ENCODE measurements around the gene TMEM121B. TPM values are rescaled to one million over a fixed set of nuclear protein-coding genes. Genes with fewer than 3 reads are reported as not detected.

The TMEM121B gene
- total RNA-seq, 2 experiments from 2014 or later, result 0.13 to 0.14 TPM

- CTCF ChIA-PET, result no interaction called here
- intact Hi-C loops (cut with micrococcal nuclease), result no loop called here
- Mint-ChIP-seq H3K4me3 (no peak overlapping the region), H3K36me3 (ENCODE audit: low read depth) (peaks cover 28% of the 10 kb centered on the region), H3K27ac (no peak overlapping the region), H3K9me3 (no peaks in the 10 kb centered on the region), H3K4me1 (ENCODE audit: low read depth) (peaks cover 7% of the 10 kb centered on the region), H3K27me3 (no peaks in the 10 kb centered on the region)
- no peak for TF ChIP-seq CTCF (IDR thresholded peaks at IDR 0.05)
- POLR2A ChIA-PET, result interaction anchor here (0.6 to 0.7 kb wide), 3 partner anchors 14 to 332 kb away, joined by 3 read pairs; no protein-coding TSS in a partner anchor
- ATAC-seq (no peak), DNase-seq (no peak)
Observed at GRCh38 chr22:17145021-17145680, 24.0 kb upstream of the TMEM121B start.

- H3K27ac Mint-ChIP-seq, result no peak overlapping the region
- CTCF ChIA-PET, result no interaction called here
- TF ChIP-seq CTCF (IDR thresholded peaks at IDR 0.05), result no peak
Observed at GRCh38 chr22:17143826-17144225, 22.7 kb upstream of the TMEM121B start.

GRCh38 chr22:17143101-17143500 lies 21.9 kb upstream of the TMEM121B start:
- POLR2A ChIA-PET, result no interaction called here
- H3K4me3 Mint-ChIP-seq, result no peak overlapping the region
- no peak for DNase-seq
- peaks cover 29% of the 10 kb centered on the region for H3K36me3 Mint-ChIP-seq (ENCODE audit: low read depth)
- intact Hi-C loops (cut with micrococcal nuclease), result no loop called here
- no peaks in the 10 kb centered on the region for H3K27me3 Mint-ChIP-seq
- ATAC-seq, result no peak
- H3K9me3 Mint-ChIP-seq, result no peaks in the 10 kb centered on the region
- H3K4me1 Mint-ChIP-seq (ENCODE audit: low read depth), result no peaks in the 10 kb centered on the region
- CTCF ChIA-PET, result no interaction called here
- TF ChIP-seq CTCF (IDR thresholded peaks at IDR 0.05), result no peak
- no peak overlapping the region for H3K27ac Mint-ChIP-seq

More at GRCh38 chr22:17143826-17144225, 22.7 kb upstream of the TMEM121B start:
- POLR2A ChIA-PET, result interaction anchor here (0.7 kb wide), 1 partner anchor 429 kb away, joined by 4 read pairs; no protein-coding TSS in a partner anchor
- Mint-ChIP-seq H3K4me3 (no peak overlapping the region), H3K4me1 (ENCODE audit: low read depth) (peaks cover 4% of the 10 kb centered on the region), H3K36me3 (ENCODE audit: low read depth) (peaks cover 27% of the 10 kb centered on the region), H3K9me3 (no peaks in the 10 kb centered on the region), H3K27me3 (no peaks in the 10 kb centered on the region)
- ATAC-seq, result no peak
- intact Hi-C loops (cut with micrococcal nuclease), result no loop called here
- DNase-seq, result no peak

GRCh38 chr22:17140826-17141766 lies 19.9 kb upstream of the TMEM121B start:
- DNase-seq (no peak), ATAC-seq (no peak)
- Mint-ChIP-seq H3K27me3 (no peaks in the 10 kb centered on the region), H3K9me3 (no peaks in the 10 kb centered on the region), H3K36me3 (ENCODE audit: low read depth) (peaks cover 23% of the 10 kb centered on the region), H3K4me1 (ENCODE audit: low read depth) (no peaks in the 10 kb centered on the region), H3K27ac (no peak overlapping the region), H3K4me3 (no peak overlapping the region)
- CTCF ChIA-PET, result no interaction called here
- intact Hi-C loops (cut with micrococcal nuclease), result no loop called here
- POLR2A ChIA-PET, result interaction anchor here (1.0 kb wide), 1 partner anchor 26 kb away, joined by 3 read pairs; no protein-coding TSS in a partner anchor
- no peak for TF ChIP-seq CTCF (IDR thresholded peaks at IDR 0.05)

- no peaks in the 10 kb centered on the region for H3K27me3 Mint-ChIP-seq
- no peak overlapping the region for H3K4me3 Mint-ChIP-seq
- intact Hi-C loops (cut with micrococcal nuclease), result no loop called here
- no peak for TF ChIP-seq CTCF (IDR thresholded peaks at IDR 0.05)
- peaks cover 27% of the 10 kb centered on the region for H3K36me3 Mint-ChIP-seq (ENCODE audit: low read depth)
- DNase-seq (no peak), ATAC-seq (no peak)
- no peaks in the 10 kb centered on the region for H3K9me3 Mint-ChIP-seq
- no peak overlapping the region for H3K27ac Mint-ChIP-seq
- POLR2A ChIA-PET, result no interaction called here
- H3K4me1 Mint-ChIP-seq (ENCODE audit: low read depth), result no peaks in the 10 kb centered on the region
- CTCF ChIA-PET, result no interaction called here
Observed at GRCh38 chr22:17140022-17140421, 18.9 kb upstream of the TMEM121B start.

All from activated CD8-positive, alpha-beta T cell treated with anti-CD3 and anti-CD28 coated beads for 36 hours (primary cell).